H1 (cell line): Measurements from ENCODE around the gene MZT2A. TPM values are rescaled to one million over a fixed set of nuclear protein-coding genes. Genes with fewer than 3 reads are reported as not detected.
"Not testable (repeated sequence)": the region's sequence is repeated elsewhere in the genome, so short reads cannot be mapped to it uniquely, and the experiment has no call there.

Source experiments
- CTCF ChIA-PET: fragments of 300-600 bp; sonication (Branson Sonifier 250); formaldehyde crosslinking; loops from one replicate; lab custom pipeline; 2021; ENCODE audit not compliant: partially characterized antibody; lab: Charles Lee
- POLR2A ChIA-PET: fragments of 300-600 bp; sonication (Branson Sonifier 250); formaldehyde crosslinking; loops from one replicate; lab custom pipeline; 2021; ENCODE audit warnings: inconsistent platforms; ENCODE audit not compliant: partially characterized antibody; lab: Charles Lee
- DNase-seq, 2 experiments: peaks; one replicate each; pipeline versions ENCODE4 v3.0.0 to v3.0.0-alpha.2; 2010 to 2022; ENCODE audit warnings: low spot score in 2 of 2, low read depth in 1 of 2, mixed read lengths in 1 of 2
- FAIRE-seq: peaks from 2 replicates; lab custom pipeline; 2011; peaks lifted over from hg19 to GRCh38; lab: Jason Lieb, UNC
- H2AFZ ChIP-seq: 2 replicates; pipeline ENCODE4 v1.8.1; 2012; ENCODE audit warnings: low read length, inconsistent platforms
- H2AK5ac ChIP-seq: 2 replicates; pipeline ENCODE4 v1.6.1; 2013; ENCODE audit warnings: low read depth, low read length
- H2BK120ac ChIP-seq: replicated peaks from 2 replicates; pipeline ENCODE3; 2013; ENCODE audit warnings: low read depth, low read length, inconsistent platforms
- H2BK12ac ChIP-seq: 2 replicates; pipeline ENCODE4 v1.6.1; 2013; ENCODE audit warnings: low read depth, low read length
- H2BK15ac ChIP-seq: 2 replicates; pipeline ENCODE4 v1.6.1; 2013; ENCODE audit warnings: low read length
- H2BK20ac ChIP-seq: 2 replicates; pipeline ENCODE4 v1.6.1; 2013; ENCODE audit warnings: low read length
- H2BK5ac ChIP-seq: 2 replicates; pipeline ENCODE4 v1.6.1; 2013; ENCODE audit warnings: low read depth, low read length
- H3K14ac ChIP-seq: 2 replicates; pipeline ENCODE4 v1.6.1; 2013; ENCODE audit warnings: inconsistent platforms; ENCODE audit not compliant: insufficient read length
- H3K18ac ChIP-seq: 2 replicates; pipeline ENCODE4 v1.6.1; 2013; ENCODE audit warnings: low read length; ENCODE audit errors: extremely low read depth
- H3K23ac ChIP-seq: 2 replicates; pipeline ENCODE4 v1.6.1; 2013; ENCODE audit warnings: inconsistent platforms; ENCODE audit not compliant: insufficient read length
- H3K23me2 ChIP-seq: 2 replicates; pipeline ENCODE4 v1.6.1; 2013; ENCODE audit warnings: low read depth, low read length
- H3K27ac ChIP-seq: 2 replicates; pipeline ENCODE4 v1.6.1; 2011; ENCODE audit warnings: low read depth, low read length, inconsistent platforms
- H3K27me3 ChIP-seq, 4 experiments: replicated peaks in 1 of 4; 1 replicate in 1 of 4; 2 replicates in 3 of 4; pipeline versions ENCODE4 v1.6.1 to v1.8.1; 2011 to 2013; ENCODE audit warnings: low read length in 3 of 4, mild to moderate bottlenecking in 3 of 4, inconsistent platforms in 2 of 4, mixed read lengths in 2 of 4, moderate library complexity in 1 of 4; ENCODE audit not compliant: control insufficient read depth in 3 of 4, insufficient read depth in 3 of 4; ENCODE audit errors: extremely low read depth in 1 of 4
- H3K36me3 ChIP-seq, 4 experiments: 2 replicates each; pipeline versions ENCODE4 v1.6.1 to v1.8.1; 2011 to 2013; ENCODE audit warnings: mild to moderate bottlenecking in 4 of 4, low read length in 3 of 4, moderate library complexity in 2 of 4, control low read depth in 1 of 4, inconsistent platforms in 1 of 4; ENCODE audit not compliant: insufficient read depth in 4 of 4, control insufficient read depth in 2 of 4
- H3K4ac ChIP-seq: replicated peaks from 2 replicates; pipeline ENCODE3; 2013; ENCODE audit warnings: low read length, low read depth, mixed read lengths, inconsistent platforms; ENCODE audit not compliant: insufficient read length
- H3K4me1 ChIP-seq, 4 experiments: replicated peaks in 1 of 4; 1 replicate in 1 of 4; 2 replicates in 3 of 4; pipeline versions ENCODE4 v1.6.1 to v1.8.1; 2011 to 2013; ENCODE audit warnings: low read length in 3 of 4, inconsistent platforms in 2 of 4, mixed read lengths in 1 of 4; ENCODE audit not compliant: insufficient read depth in 4 of 4, control insufficient read depth in 3 of 4
- H3K4me2 ChIP-seq, 2 experiments: 2 replicates each; pipeline versions ENCODE4 v1.6.1 to v1.8.1; 2011 to 2013; ENCODE audit warnings: low read depth in 2 of 2, low read length in 2 of 2, control low read depth in 1 of 2, inconsistent platforms in 1 of 2, mild to moderate bottlenecking in 1 of 2; ENCODE audit not compliant: insufficient read depth in 1 of 2
- H3K4me3 ChIP-seq, 4 experiments: fragments of 200-600, 300-600 bp in 1 of 4; sonication (generic), shearing (Covaris generic), sonication (Bioruptor Twin) in 1 of 4; 2 replicates each; pipeline versions ENCODE4 v1.5.1 to v1.8.1; 2011 to 2016; ENCODE audit warnings: low read length in 4 of 4, low read depth in 3 of 4, control low read depth in 2 of 4, inconsistent platforms in 2 of 4, mild to moderate bottlenecking in 2 of 4, mixed read lengths in 1 of 4, moderate library complexity in 1 of 4; ENCODE audit not compliant: insufficient read depth in 2 of 4; ENCODE audit errors: extremely low read depth in 1 of 4
- H3K56ac ChIP-seq: replicated peaks from 2 replicates; pipeline ENCODE3; 2013; ENCODE audit warnings: low read depth, mild to moderate bottlenecking, mixed read lengths, low read length, inconsistent platforms; ENCODE audit not compliant: insufficient read length
- H3K79me1 ChIP-seq: 2 replicates; pipeline ENCODE4 v1.6.1; 2013; ENCODE audit warnings: low read depth, low read length, control low read depth
- H3K79me2 ChIP-seq, 2 experiments: 2 replicates each; pipeline versions ENCODE4 v1.6.1 to v1.8.1; 2012 to 2013; ENCODE audit warnings: low read length in 2 of 2, mild to moderate bottlenecking in 2 of 2, inconsistent platforms in 1 of 2; ENCODE audit not compliant: insufficient read depth in 2 of 2, control insufficient read depth in 1 of 2
- H3K9ac ChIP-seq, 4 experiments: replicated peaks in 1 of 4; 1 replicate in 1 of 4; 2 replicates in 3 of 4; pipeline versions ENCODE4 v1.6.1 to v1.8.1; 2011 to 2013; ENCODE audit warnings: low read depth in 3 of 4, low read length in 3 of 4, control low read depth in 2 of 4, mild to moderate bottlenecking in 2 of 4, moderate library complexity in 2 of 4, inconsistent platforms in 1 of 4; ENCODE audit errors: extremely low read depth in 1 of 4
- H3K9me3 ChIP-seq, 2 experiments: 2 replicates each; pipeline versions ENCODE4 v1.6.1 to v1.8.1; 2012 to 2013; ENCODE audit warnings: mild to moderate bottlenecking in 2 of 2, moderate library complexity in 2 of 2, control low read depth in 1 of 2, inconsistent platforms in 1 of 2, low read depth in 1 of 2, low read length in 1 of 2, mixed read lengths in 1 of 2; ENCODE audit not compliant: insufficient read depth in 2 of 2
- H4K20me1 ChIP-seq, 2 experiments: replicated peaks in 1 of 2; 2 replicates each; pipeline versions ENCODE3 to v1.8.1; 2011 to 2013; ENCODE audit warnings: inconsistent platforms in 2 of 2, low read length in 2 of 2, mild to moderate bottlenecking in 1 of 2; ENCODE audit not compliant: insufficient read depth in 2 of 2, control insufficient read depth in 1 of 2
- H4K5ac ChIP-seq: 2 replicates; pipeline ENCODE4 v1.6.1; 2013; ENCODE audit warnings: low read length, low read depth, mixed read lengths, inconsistent platforms; ENCODE audit not compliant: insufficient read length
- H4K8ac ChIP-seq: 2 replicates; pipeline ENCODE4 v1.8.0; 2013; ENCODE audit warnings: mild to moderate bottlenecking, moderate library complexity, low read length, inconsistent platforms; ENCODE audit not compliant: insufficient read depth; ENCODE audit errors: extremely low read depth
- H4K91ac ChIP-seq: replicated peaks from 2 replicates; pipeline ENCODE3; 2013; ENCODE audit warnings: low read length, mixed read lengths, inconsistent platforms; ENCODE audit not compliant: insufficient read length
- WGBS, 2 experiments: shearing (Covaris generic) in 1 of 2; methylation state at CpG; one replicate each; pipeline versions ENCODE4 v1.1.6 to v1.1.7; 2013 to 2015; ENCODE audit warnings: low lambda C conversion rate in 2 of 2, mixed read lengths in 2 of 2, inconsistent platforms in 1 of 2, low coverage in 1 of 2, missing lambda C conversion rate in 1 of 2; ENCODE audit not compliant: insufficient replicate concordance in 2 of 2, insufficient coverage in 1 of 2, insufficient read length in 1 of 2; ENCODE audit errors: extremely low coverage in 1 of 2, missing lambda C conversion rate in 1 of 2; 5-methylcytosine and 5-hydroxymethylcytosine counted together
- polyA plus RNA-seq, 7 experiments: library from polyadenylated mRNA; depleted of rRNA in 3 of 7; stranded (reverse) in 5 of 7; unstranded in 2 of 7; fragments of >200 nt in 5 of 7; fragments of 200-250 nt in 2 of 7; gene quantifications; 1 replicate in 5 of 7; 2 replicates in 1 of 7; 4 replicates in 1 of 7; pipeline versions ENCODE4 v1.2.1 to v1.2.3, GENCODE V29; 2011 to 2013; ENCODE audit warnings: missing spikeins in 2 of 7, mixed read lengths in 2 of 7
- total RNA-seq: library from RNA; stranded (reverse); fragmentation: NEBNext Ultra II Directional; extraction: Animal tissue kit (Norgen Biotek cat#: 25700); gene quantifications from 2 replicates; pipeline ENCODE4 v1.2.1, GENCODE V29; 2021

MZT2A gene
- total and polyA plus RNA-seq, 2 of the 8 experiments (the other 6 are each of a cell fraction or from before 2014, with no cell fraction given) = 116 to 120 TPM

DNA sequence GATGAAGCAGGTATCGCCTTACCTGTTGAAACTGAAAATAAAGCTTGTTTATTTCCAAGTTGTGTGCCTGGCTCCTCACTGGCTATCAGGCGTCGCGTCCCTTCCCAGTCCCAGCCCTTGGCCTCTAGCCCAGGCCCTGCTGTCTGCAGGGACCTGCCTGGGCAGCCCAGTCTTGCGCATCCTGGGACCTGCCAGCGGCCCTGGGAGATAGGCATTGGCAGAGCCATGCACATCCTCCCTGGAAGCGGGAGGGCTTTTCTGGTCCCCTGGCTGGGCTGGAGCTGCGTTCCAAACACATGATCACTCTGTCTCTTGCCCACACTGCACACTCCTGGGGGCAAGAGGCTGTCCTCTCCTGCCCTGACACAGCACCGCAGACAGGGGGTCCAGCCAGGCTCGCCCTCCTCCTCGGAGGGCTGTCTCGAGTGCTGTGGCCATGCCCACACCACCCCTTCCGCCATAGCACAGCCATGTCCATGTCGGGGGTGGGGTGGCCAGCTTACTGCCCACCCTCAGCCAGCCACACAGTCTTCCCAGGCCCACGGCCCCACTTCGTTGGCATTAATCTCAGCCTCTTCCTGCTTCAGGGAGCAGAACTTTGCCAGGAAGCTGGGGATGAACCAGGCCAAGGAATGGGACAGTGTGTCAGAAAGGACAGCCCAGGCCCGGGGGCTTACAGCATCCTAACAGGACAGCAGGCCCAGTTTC, 41.6 kb upstream of the MZT2A start:
- H3K79me2 ChIP-seq, H3K79me1 ChIP-seq, H3K14ac ChIP-seq, H3K4ac ChIP-seq, H4K5ac ChIP-seq, H3K56ac ChIP-seq, H2BK20ac ChIP-seq, H2BK120ac ChIP-seq, FAIRE-seq, POLR2A ChIA-PET, H2BK5ac ChIP-seq, H3K9me3 ChIP-seq, H4K91ac ChIP-seq, H2BK15ac ChIP-seq, H3K27ac ChIP-seq, H2AK5ac ChIP-seq, H3K4me1 ChIP-seq, H3K4me3 ChIP-seq, H3K23me2 ChIP-seq, H4K20me1 ChIP-seq, H4K8ac ChIP-seq, H3K36me3 ChIP-seq, H2BK12ac ChIP-seq, H3K27me3 ChIP-seq, H2AFZ ChIP-seq, H3K18ac ChIP-seq, H3K9ac ChIP-seq, H3K23ac ChIP-seq, H3K4me2 ChIP-seq: not testable (repeated sequence)
- CTCF ChIA-PET = interaction anchor here (1.1 kb wide), 1 partner anchor 105 kb away, joined by 3 read pairs; no protein-coding TSS in a partner anchor
- DNase-seq = peak in 1 of 2 experiments; percentile 41
- WGBS, 2 experiments = 95% methylated on average over 9 of the region's 17 CpGs; no CpG with 5 or more reads in 1 of the 2 experiments
